Stimulated activated CD4-positive, alpha-beta T cell treated with anti-CD3 and anti-CD28 coated beads, Interleukin-1b, Interleukin-23, amount 100 ng/mL, for 4 hours (primary cell): ENCODE results near the gene CACNA1I.

Experiments
- DNase-seq, 2 donors: peaks; one replicate each; pipeline ENCODE4 v3.0.0-alpha.2; 2020; ENCODE audit warnings: low read depth in 2 of 2

The CACNA1I gene

GRCh38 chr22:39597236-39597869 is 26.8 kb downstream of the CACNA1I start:
- DNase-seq = no peak

- DNase-seq = peak; percentile 71 to 77
Measured at GRCh38 chr22:39598017-39598965, 27.7 kb downstream of the CACNA1I start.

DNA sequence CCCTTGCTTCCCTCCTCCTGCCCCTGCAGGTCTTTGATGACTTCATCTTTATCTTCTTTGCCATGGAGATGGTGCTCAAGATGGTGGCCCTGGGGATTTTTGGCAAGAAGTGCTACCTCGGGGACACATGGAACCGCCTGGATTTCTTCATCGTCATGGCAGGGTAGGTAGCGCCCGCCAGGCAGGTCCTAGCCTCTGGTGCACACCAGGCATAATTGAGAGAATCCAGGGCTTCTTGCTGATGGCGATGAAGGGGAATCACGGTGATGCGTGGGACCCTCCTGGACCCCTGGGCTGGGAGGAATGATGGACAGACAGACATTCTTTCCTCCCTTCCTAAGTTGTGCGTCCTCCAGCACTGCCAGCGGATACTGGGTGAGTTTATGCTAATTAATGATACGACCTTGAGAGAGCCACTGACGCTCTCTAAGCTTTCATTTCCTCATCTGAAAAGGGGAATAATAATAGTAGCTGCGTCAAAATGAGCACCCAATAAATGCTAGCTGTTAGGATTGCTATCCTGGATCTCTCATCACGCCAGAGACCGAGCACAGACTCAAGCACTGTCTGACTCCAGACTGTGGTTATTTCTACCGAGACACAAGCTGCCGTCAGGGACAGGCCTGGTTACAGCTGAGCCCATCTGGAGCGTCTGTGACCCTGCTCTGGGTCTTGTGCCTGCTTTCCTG is 30.1 kb downstream of the CACNA1I start:
- DNase-seq = no peak

GRCh38 chr22:39601180-39601535 is 30.6 kb downstream of the CACNA1I start:
- no peak for DNase-seq

GRCh38 chr22:39603345-39603744 is 32.8 kb downstream of the CACNA1I start:
- no peak for DNase-seq

DNA sequence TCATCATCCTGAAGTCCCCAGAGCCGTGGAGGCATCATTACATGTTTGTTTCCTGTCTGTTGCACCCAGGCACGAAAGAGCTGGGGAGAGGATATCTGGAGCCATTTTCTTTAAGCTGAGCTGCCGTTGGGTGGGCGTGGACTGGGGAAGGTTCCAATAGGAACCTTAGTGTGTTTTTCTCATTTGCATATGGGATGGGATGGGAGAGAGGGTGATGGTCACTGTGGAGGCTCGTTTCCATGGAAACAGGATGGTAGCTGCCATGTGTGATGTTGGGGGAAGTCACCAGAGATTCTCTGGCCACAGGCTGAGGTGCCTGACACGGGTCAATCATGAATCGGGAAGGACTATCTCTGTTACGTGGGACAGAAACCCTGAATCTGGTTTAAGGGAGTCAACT is 39.7 kb downstream of the CACNA1I start:
- no peak for DNase-seq

- DNase-seq = no peak
Measured at GRCh38 chr22:39610766-39611165, 40.2 kb downstream of the CACNA1I start.

DNA sequence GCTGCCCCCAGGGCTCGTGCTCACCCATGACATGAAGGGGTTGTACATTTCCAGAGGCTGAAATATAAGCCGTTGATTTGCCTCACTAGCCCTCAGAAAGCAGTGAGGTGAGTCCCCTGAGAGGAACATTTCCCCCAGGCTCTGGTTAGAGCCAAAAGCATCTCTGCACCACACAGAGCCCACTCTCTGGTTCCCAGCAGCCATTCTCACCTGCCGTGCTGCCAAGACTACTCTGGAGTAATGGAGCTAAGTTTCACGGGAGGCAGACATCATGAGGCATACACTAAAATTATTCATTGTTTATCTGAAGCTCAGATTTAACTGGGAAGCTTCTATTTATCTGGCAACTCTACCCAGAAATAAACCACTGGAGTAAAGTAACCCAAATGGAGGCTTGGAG is 40.8 kb downstream of the CACNA1I start:
- DNase-seq = no peak

DNA sequence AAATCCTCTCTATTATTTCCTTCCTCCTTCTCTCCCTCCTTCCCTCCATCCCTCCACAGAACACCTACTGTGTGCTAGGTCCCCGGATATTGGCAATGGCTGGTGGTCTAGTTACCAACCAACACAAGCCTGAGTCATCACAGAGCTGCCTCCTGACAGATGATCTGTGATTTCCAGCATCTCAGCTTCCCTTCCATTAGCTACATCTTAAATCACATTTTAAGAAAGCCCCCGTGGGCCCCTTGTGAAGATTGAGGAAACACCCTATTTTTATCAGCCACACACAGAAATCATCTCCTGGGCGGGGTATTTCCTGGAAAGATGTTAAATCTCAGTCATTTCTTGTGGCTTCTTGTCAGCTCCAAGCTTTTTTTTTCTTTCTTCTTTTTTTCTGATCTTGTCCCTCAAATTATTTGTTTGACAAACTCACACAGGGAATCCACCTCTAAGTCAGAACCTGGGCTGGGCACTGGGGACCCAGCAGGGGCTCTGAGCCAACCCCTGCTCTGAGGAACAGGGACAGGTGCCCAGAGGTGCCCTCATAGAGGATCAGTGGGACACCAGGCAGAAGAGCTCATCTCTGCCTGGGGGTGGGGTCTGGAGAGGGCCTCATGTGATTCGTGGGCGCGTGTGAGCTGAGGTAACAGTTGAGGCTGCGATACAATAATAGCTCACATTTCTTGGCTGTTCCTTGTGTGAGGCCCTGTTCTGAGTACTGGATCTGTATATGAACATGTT is 42.4 kb downstream of the CACNA1I start:
- DNase-seq = peak in 1 of 2 donors; percentile 13

- DNase-seq = no peak
Measured at GRCh38 chr22:39613549-39613921, 43.0 kb downstream of the CACNA1I start.

DNA sequence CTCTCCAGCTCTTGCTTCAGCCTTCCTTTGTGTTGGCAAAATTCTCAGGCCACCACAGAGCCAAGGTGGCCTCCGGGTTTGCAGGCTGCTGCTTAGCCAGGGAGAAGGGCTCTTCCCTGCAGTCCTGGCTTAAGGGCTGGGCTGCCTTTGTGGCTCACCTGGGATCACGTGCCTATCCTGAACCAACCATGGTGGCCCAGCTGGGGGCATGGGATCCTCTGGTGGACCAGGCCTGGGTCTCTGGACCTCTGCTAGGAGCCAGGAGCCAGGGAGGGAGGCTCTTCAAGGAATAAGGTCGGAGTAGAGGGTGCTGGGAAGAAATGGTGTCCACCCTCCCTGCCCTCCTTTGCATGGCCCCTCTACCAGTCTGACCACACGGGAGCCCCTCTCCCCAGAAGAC is 43.9 kb downstream of the CACNA1I start:
- DNase-seq = no peak

GRCh38 chr22:39616051-39616450 is 45.5 kb downstream of the CACNA1I start:
- DNase-seq = no peak

DNA sequence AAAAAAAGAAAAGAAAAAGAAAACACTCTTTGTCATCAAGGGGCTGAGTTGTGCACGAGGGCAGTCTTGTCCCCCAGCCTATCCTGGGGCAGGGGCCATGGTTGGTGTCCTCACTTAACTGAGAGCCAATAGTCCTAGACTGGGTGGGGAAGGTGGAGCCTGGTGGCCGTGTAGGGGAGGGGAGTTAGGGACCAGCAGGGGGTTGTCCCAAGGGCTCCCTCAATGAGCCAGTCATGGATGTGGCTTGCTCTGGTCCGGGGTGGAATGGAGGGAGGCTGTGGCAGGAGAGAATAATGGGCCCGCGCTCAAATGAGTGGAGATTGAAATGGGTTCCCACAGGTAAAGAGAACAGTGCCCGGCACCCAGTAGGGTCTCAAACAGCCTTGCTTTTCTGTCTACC is 46.2 kb downstream of the CACNA1I start:
- no peak for DNase-seq

- DNase-seq = peak in 1 of 2 donors; percentile 34
Measured at GRCh38 chr22:39617342-39617741, 46.8 kb downstream of the CACNA1I start.

- DNase-seq = no peak
Measured at GRCh38 chr22:39617970-39618757, 47.6 kb downstream of the CACNA1I start.

DNA sequence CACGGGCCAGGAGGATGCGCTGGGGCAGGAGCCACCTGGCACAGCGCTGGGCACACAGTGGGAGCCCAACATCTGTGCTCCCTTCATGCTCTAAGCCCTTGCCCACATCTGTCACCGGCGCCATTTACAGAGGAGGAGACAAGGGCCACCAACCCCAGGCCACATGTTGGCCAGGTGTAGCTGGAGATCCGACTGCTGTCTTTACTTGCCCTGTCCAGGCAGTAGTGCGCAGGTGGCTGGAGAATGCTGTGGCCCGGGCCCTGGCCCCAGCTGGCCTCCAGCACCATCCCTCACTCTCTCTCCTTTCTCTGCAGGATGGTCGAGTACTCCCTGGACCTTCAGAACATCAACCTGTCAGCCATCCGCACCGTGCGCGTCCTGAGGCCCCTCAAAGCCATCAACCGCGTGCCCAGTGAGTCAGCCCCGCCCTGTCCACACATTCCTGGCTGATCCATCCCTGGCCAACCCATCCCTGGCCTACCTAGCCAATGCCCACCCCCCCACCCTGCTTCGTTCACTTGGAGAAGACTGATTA is 48.5 kb downstream of the CACNA1I start:
- DNase-seq = no peak

- no peak for DNase-seq
Measured at GRCh38 chr22:39620924-39621690, 50.6 kb downstream of the CACNA1I start.

DNA sequence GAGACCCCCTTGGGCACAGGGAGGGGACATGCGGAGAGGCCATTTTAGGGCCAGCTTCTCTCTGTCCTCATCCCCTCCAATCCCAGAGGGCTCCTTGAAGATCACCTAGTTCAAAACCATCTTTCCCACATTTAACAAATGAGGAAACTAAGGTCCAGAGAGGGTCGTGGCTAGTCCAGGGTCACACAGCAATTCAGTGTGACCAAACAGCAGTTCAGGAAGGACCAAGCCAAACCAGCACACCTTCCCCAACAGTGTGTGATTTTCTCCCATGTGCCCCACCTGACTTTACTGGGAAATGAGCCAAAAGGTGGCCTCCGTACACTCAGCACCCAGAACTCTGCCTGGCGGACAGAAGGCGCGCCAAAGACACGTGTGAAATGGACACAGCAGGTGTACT is 51.3 kb downstream of the CACNA1I start:
- no peak for DNase-seq

DNA sequence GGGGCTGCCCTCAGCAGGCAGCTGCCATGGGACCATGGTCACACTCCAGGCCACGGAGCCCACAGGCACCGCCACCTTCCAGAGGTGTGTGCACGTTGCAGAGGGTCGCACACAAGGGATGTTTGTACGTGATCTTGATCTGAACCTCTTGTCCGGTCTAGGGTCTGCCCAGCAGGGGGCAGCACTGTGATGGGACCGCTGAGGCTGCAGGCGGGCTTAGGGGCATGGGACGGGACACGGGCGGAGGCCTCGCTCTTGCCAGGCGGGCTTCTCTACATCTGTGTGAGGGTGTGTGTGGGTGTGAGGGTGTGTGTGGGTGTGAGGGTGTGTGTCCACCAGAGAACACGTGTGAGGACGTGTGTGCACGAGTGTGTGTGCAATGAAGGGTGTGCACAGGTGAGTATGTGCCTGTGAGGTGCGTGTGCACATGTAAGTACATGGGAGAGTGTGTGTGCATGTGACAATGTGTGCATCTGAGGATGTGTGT is 52.4 kb downstream of the CACNA1I start:
- DNase-seq = peak; percentile 59 to 66
